GM21723 (cell line): ENCODE results near the gene METTL27.
"Not testable (repeated sequence)": the region's sequence is repeated elsewhere in the genome, so short reads cannot be mapped to it uniquely, and the experiment has no call there.

Experiments
- ATAC-seq: cut with Tn5 transposase; IDR thresholded peaks from one replicate; pipeline ENCODE4 v1.9.1; 2021; ENCODE audit warnings: mild to moderate bottlenecking, moderate library complexity; ENCODE audit not compliant: unreplicated experiment

The METTL27 gene

GRCh38 chr7:73839743-73840714 lies 2.3 kb downstream of the METTL27 start:
- ATAC-seq: no peak

DNA sequence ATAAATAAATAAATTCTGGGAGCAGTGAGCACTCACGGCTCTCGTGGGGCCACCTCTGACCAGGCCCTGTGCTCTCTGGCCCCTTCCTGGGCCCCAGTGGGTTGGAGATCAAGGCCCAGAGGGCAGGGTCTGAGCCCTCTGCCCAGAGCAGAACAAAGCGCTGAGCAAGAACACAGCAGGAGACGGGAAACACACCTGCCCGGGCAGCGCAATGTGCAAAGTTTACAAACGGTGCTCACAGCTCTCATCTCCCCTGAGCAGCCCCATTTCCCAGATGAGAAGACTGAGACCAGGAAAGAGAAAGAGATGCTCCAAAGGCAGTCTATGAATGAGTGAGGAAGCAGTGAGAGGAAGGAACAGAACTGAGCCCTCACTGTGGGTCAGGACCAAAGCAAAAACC lies 3.0 kb downstream of the METTL27 start:
- no peak for ATAC-seq

GRCh38 chr7:73838642-73839041 lies 3.7 kb downstream of the METTL27 start:
- no peak for ATAC-seq

DNA sequence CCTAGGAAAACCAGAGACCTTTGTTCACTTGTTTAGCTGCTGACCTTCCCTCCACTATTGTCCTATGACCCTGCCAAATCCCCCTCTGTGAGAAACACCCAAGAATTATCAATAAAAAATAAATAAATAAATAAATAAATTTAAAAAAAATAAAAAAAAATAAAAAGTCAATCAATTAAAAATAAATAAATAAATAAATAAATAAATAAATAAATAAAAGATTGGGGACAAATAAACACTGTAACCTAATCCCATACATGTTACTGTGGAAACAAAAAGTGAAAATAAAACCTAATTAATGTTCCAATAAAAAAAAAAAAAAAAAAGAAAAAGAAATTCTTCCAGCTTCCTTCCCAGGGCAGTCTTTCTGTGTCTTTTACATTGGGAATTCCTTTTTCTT lies 5.1 kb downstream of the METTL27 start:
- ATAC-seq: not testable (repeated sequence)

DNA sequence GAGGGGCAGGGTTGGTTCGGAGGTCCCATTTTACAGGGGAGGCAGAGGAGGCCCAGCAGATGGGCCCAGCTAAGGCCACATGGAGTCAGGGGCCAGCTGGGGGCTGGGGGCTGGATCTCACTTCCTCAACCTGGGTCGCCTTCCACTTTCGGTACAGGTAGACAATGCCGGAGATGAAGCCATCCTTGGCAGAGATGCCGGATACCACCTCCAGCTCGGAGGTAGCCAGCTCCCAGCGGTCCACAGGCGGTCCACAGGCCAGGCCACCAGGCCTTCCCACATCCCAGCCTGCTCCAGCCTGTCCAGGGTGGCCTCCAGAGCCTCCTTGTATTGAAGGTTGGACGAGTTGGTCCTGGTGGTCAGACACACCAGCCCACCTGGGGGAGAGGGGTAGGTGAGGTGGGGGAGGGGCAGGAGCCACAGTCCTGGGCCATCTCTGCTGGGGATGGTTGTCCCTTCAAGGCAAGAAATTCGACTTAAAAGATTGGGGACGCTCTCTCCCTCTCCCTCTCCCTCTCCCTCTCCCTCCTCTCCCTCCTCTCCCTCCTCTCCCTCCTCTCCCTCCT lies 7.6 kb downstream of the METTL27 start:
- ATAC-seq: no peak

DNA sequence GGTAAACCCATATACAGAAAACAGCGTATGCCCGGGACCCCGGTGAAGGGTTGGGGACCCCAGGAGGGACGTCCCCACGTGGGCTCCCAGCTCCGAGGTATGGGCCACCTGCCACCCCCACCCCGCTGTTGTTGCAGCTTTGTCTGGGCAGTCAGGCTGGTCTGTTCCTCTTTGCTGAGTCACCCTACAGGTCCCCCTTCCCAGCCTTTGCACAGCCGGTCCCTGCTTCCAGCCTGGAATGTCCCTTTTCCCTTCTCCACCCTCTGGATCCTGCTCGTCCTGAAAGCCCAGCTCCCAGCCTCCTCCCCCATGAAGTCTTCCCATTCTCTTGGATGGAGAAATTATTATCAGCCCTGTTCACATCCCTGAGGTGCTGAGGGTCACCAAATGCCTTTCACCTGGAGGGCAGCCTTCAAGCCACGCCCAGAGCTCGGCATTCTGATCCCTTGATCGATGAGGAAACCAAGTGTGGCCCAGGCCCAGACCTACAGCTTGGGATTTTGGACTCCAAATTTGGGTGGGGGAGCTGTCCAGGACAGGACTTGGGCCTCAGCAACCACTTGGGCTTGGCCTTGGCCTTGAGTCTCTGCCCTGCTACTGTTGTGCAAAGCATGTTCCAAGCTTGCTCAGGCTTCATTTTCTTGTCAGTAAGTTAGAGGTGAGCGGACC lies 8.9 kb downstream of the METTL27 start:
- ATAC-seq: no peak

- no peak for ATAC-seq
Observed at GRCh38 chr7:73832806-73833205, 9.5 kb downstream of the METTL27 start.

GRCh38 chr7:73831834-73832651 lies 10.3 kb downstream of the METTL27 start:
- ATAC-seq: no peak

- no peak for ATAC-seq
Observed at GRCh38 chr7:73831584-73831833, 10.8 kb downstream of the METTL27 start.

DNA sequence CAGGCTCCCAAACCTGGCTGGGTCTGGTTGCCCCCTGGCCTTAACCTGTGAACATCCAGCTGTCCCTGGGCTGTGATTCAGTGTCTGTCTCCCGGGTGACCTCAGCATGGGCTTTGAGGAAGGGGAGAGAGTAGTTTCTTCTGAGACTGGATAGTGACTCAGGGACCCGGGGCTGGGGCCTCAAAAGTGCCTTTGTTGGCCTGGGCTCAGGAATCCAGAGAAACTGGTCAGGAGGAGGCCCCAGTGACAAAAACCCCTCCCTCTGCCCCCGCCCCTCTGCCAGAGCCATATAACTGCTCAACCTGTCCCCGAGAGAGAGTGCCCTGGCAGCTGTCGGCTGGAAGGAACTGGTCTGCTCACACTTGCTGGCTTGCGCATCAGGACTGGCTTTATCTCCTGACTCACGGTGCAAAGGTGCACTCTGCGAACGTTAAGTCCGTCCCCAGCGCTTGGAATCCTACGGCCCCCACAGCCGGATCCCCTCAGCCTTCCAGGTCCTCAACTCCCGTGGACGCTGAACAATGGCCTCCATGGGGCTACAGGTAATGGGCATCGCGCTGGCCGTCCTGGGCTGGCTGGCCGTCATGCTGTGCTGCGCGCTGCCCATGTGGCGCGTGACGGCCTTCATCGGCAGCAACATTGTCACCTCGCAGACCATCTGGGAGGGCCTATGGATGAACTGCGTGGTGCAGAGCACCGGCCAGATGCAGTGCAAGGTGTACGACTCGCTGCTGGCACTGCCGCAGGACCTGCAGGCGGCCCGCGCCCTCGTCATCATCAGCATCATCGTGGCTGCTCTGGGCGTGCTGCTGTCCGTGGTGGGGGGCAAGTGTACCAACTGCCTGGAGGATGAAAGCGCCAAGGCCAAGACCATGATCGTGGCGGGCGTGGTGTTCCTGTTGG lies 11.4 kb downstream of the METTL27 start, which contains the start of gene CLDN4:
TSS of gene CLDN4 (plus strand) at position 316 of the 903 bp plus-strand sequence. CDS start at position 522, 206 bp downstream.
- no peak for ATAC-seq

DNA sequence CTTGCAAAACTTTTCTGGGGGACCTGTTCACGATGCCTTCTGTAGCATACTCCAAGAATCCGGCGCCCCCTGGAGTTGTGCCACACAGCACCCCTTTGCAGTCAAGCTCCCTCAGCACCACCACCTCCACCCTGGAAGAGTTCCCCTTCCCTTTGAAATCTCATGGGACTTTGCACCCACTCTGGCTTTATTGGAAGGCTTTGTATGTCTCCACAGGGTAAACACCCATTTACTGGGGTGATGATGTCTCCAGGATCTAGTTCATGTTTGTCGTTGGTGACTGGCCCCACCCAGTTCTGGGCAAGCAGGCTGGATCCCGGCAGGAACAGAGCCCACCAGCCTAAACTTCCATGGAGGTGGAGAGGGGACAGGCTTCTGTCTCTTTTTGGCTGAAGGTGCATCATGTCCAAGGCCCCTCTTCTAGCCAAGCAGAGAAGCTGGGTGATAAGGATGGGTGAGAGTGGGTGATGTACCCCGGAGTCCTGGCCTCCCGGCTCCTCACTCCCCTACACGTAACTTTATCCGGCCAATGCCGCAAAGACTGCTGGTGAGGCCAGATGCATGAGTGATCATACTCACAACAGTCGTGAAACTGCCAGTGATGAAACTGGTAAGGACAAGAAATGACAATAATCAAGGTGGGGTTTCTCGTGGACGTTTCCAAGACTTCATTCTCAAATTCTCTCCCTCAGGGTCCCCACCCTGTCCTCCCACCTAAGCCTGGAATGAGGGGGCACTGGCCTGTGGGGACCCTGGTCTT lies 12.2 kb downstream of the METTL27 start:
- ATAC-seq: no peak

DNA sequence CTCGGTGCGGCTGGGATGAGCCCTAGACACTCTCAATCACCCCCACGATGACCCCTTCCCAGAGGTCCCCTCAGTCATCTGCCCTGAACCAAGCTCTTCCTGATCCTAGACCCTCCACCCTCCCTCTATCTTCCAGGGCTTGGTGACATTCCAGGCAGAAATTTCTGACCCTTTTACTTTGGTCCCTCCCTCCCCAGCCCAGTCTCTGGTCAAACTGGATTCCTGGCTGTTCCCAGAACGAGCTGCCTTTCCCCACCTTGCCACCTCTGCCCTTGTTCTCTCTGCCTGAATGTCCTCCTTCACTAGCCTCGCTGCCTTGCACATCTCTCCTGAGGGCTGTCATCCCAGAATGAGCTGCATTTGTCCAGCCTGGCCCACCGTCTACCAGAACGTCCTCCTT lies 12.8 kb downstream of the METTL27 start:
- no peak for ATAC-seq

- ATAC-seq: no peak
Observed at GRCh38 chr7:73828972-73829371, 13.3 kb downstream of the METTL27 start.

DNA sequence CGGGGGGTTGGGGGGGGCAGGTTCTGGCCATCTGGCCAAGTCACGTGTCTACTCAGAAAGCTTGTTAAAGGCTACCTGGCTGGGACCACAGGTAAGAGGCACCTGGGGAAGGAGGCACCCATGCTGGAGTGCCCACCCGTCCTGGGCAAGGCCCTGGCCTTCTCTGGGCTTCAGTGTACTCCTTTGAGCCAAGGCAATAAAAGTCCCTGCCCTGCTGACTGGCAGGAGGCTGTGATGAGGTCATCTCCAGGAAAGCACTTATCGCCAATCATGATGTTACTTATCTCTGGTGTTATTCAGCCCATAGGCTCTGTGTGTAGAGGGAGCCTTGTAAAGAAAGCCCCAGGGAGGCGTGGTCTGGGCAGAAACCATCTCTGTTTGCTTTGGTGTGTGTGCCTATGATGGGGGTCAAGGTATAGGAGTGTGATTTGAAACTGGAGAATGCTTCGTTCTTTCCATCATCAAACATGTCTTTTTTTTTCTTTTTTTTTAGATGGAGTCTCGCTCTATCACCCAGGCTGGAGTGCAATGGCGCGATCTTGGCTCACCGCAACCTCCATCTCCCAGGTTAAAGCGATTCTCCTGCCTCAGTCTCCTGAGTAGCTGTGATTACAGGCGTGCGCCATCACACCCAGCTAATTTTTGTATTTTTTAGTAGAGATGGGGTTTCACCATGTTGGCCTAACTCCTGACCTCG lies 14.1 kb downstream of the METTL27 start:
- no peak for ATAC-seq

DNA sequence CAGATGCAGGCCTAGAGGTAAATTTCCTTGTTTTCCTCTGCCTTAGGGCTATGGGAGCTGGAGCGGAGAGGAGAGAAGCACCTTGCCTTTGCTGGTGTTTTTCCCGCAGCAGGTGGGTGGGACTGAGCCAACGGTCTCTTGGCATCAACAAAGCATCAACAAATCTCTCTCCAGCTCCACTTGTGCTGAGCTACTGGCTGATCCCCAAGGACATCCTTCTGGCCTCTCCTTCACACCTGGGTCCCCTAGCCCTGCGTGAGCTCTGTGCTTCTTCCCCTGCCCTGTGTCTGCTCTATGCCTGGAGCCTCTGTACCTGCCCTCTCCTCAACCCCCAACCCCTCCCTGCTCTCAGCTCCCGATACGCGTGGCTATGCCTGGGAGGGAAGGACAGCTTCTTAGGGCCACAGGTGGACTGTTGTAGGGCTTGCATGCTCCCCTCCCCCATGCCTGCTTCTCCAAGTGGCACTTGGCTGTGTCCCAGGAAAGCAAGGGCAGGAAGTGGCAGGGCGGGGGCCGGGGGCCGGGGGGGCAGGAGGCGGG lies 14.7 kb downstream of the METTL27 start:
- no peak for ATAC-seq

DNA sequence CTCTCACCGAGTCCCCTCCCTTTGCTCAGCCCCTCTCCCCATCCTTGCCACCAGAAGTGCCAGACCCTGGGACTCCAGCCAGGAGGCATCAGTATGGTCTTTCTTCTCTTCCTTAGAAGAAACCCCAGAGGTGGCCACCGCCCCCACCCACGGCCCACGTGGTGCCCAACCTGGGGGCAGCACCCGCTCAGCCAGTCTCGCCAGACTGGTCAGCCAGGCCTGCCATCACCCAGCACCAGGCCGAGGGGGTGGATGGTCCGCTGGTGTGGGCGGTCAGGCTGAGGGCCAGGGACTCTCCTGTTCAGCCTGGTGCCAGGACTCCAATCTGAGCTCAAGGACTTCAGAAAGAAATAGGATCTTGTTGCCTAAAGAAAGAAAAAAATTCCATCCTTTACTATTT lies 17.3 kb downstream of the METTL27 start:
- ATAC-seq: no peak

- ATAC-seq: no peak
Observed at GRCh38 chr7:73823873-73824592, 18.3 kb downstream of the METTL27 start.

GRCh38 chr7:73823257-73823656 lies 19.1 kb downstream of the METTL27 start:
- ATAC-seq: no peak
